Osteoblast (primary cell): ENCODE results near the gene CD274. TPM values are rescaled to one million over a fixed set of nuclear protein-coding genes. Genes with fewer than 3 reads are reported as not detected.
"Not testable (repeated sequence)": the region's sequence is repeated elsewhere in the genome, so short reads cannot be mapped to it uniquely, and the experiment has no call there.

Experiments
- DNase-seq: peaks from one replicate; pipeline ENCODE4 v3.0.0; 2011; ENCODE audit warnings: low spot score, mixed read lengths; ENCODE audit not compliant: insufficient read length; ENCODE audit errors: missing footprints
- H2AFZ ChIP-seq: 2 replicates; pipeline ENCODE4 v1.6.0; 2011; ENCODE audit warnings: mild to moderate bottlenecking, low read length
- H3K27ac ChIP-seq: 2 replicates; pipeline ENCODE4 v1.5.1; 2011; ENCODE audit warnings: mild to moderate bottlenecking, low read depth, low read length, moderate library complexity
- H3K27me3 ChIP-seq: 2 replicates; pipeline ENCODE4 v1.6.0; 2012; ENCODE audit warnings: mild to moderate bottlenecking, control low read depth, inconsistent platforms, low read length, moderate library complexity; ENCODE audit not compliant: insufficient read depth
- H3K36me3 ChIP-seq: 2 replicates; pipeline ENCODE4 v1.5.1; 2011; ENCODE audit warnings: mild to moderate bottlenecking, low read length, control low read depth, moderate library complexity; ENCODE audit not compliant: insufficient read depth
- H3K4me1 ChIP-seq: 2 replicates; pipeline ENCODE4 v1.5.1; 2011; ENCODE audit warnings: mild to moderate bottlenecking, low read length, control low read depth, moderate library complexity; ENCODE audit not compliant: insufficient read depth
- H3K4me2 ChIP-seq: 2 replicates; pipeline ENCODE4 v1.6.0; 2011; ENCODE audit warnings: mild to moderate bottlenecking, low read length; ENCODE audit not compliant: insufficient read depth
- H3K4me3 ChIP-seq: fragments of 200-600 bp; sonication (generic); 3 replicates; pipeline ENCODE4 v1.5.1; 2012; ENCODE audit warnings: mild to moderate bottlenecking, low read length, inconsistent platforms; ENCODE audit not compliant: insufficient read depth
- H3K79me2 ChIP-seq: 2 replicates; pipeline ENCODE4 v1.6.0; 2012; ENCODE audit warnings: mild to moderate bottlenecking, low read length, control low read depth, inconsistent platforms; ENCODE audit not compliant: insufficient read depth
- H3K9me3 ChIP-seq: 2 replicates; pipeline ENCODE4 v1.5.1; 2011; ENCODE audit warnings: low read depth, low read length, control low read depth
- H4K20me1 ChIP-seq: 2 replicates; pipeline ENCODE4 v1.6.0; 2012; ENCODE audit warnings: mild to moderate bottlenecking, low read length, control low read depth; ENCODE audit not compliant: insufficient read depth
- CTCF ChIP-seq: IDR thresholded peaks from 2 replicates; pipeline ENCODE4 v1.5.1; 2011; ENCODE audit warnings: mild to moderate bottlenecking, low read depth, low read length, moderate library complexity; ENCODE audit errors: extremely low read depth
- total RNA-seq: library from RNA; depleted of rRNA; stranded (reverse); fragments of >200 nt; gene quantifications from 2 replicates; pipeline ENCODE4 v1.2.3, GENCODE V29; 2012

The CD274 gene
- total RNA-seq, 1 donor, result 0.72 TPM

GRCh38 chr9:5455181-5455580, 4.8 kb downstream of the CD274 start:
- Histone ChIP-seq H3K4me1 (peaks cover 40% of the 10 kb centered on the region), H3K27me3 (no peaks in the 10 kb centered on the region), H3K36me3 (peaks cover 8% of the 10 kb centered on the region), H3K27ac (peak overlapping the region; percentile 64), H4K20me1 (no peaks in the 10 kb centered on the region), H3K9me3 (no peaks in the 10 kb centered on the region), H2AFZ (peak overlapping the region; percentile 9), H3K79me2 (peaks cover 35% of the 10 kb centered on the region), H3K4me2 (peak overlapping the region; percentile 59), H3K4me3 (peak overlapping the region; percentile 26)
- peak; percentile 78 for DNase-seq
- no peak for TF ChIP-seq CTCF

- H3K79me2 ChIP-seq, result peaks cover 7% of the 10 kb centered on the region
- no peak for TF ChIP-seq CTCF
- DNase-seq, result no peak
These were observed 9.0 kb downstream of the CD274 start for GRCh38 chr9:5459289-5459829.

GRCh38 chr9:5460157-5460556, 9.8 kb downstream of the CD274 start:
- Histone ChIP-seq H3K4me3 (no peak overlapping the region), H3K27me3 (no peaks in the 10 kb centered on the region), H2AFZ (no peak overlapping the region), H4K20me1 (no peaks in the 10 kb centered on the region), H3K4me1 (peaks cover 8% of the 10 kb centered on the region), H3K4me2 (no peak overlapping the region), H3K79me2 (peaks cover 6% of the 10 kb centered on the region), H3K9me3 (no peaks in the 10 kb centered on the region), H3K27ac (no peak overlapping the region), H3K36me3 (peaks cover 28% of the 10 kb centered on the region)
- no peak for TF ChIP-seq CTCF
- no peak for DNase-seq

More at GRCh38 chr9:5459289-5459829, 9.0 kb downstream of the CD274 start:
- Histone ChIP-seq H3K4me3 (no peak overlapping the region), H3K36me3 (peaks cover 24% of the 10 kb centered on the region), H2AFZ (no peak overlapping the region), H3K9me3 (no peaks in the 10 kb centered on the region), H3K27ac (no peak overlapping the region), H3K4me2 (no peak overlapping the region), H4K20me1 (no peaks in the 10 kb centered on the region), H3K27me3 (no peaks in the 10 kb centered on the region), H3K4me1 (peaks cover 16% of the 10 kb centered on the region)

GRCh38 chr9:5464831-5465330, 14.5 kb downstream of the CD274 start:
- H3K27ac ChIP-seq, H3K4me2 ChIP-seq: not testable (repeated sequence)
- H3K36me3 ChIP-seq, result peaks cover 36% of the 10 kb centered on the region

More at GRCh38 chr9:5464831-5465330, 14.5 kb downstream of the CD274 start:
- not testable (repeated sequence) for H3K4me1 ChIP-seq, H3K4me3 ChIP-seq, H3K9me3 ChIP-seq, H3K79me2 ChIP-seq, H4K20me1 ChIP-seq, H2AFZ ChIP-seq, H3K27me3 ChIP-seq, DNase-seq
